GM19328 (cell line): ENCODE results near the gene PPP4R2.

Source experiments
- ATAC-seq: cut with Tn5 transposase; IDR thresholded peaks from one replicate; pipeline ENCODE4 v1.9.1; 2021; ENCODE audit warnings: mild to moderate bottlenecking, moderate library complexity; ENCODE audit not compliant: unreplicated experiment

PPP4R2 gene

DNA sequence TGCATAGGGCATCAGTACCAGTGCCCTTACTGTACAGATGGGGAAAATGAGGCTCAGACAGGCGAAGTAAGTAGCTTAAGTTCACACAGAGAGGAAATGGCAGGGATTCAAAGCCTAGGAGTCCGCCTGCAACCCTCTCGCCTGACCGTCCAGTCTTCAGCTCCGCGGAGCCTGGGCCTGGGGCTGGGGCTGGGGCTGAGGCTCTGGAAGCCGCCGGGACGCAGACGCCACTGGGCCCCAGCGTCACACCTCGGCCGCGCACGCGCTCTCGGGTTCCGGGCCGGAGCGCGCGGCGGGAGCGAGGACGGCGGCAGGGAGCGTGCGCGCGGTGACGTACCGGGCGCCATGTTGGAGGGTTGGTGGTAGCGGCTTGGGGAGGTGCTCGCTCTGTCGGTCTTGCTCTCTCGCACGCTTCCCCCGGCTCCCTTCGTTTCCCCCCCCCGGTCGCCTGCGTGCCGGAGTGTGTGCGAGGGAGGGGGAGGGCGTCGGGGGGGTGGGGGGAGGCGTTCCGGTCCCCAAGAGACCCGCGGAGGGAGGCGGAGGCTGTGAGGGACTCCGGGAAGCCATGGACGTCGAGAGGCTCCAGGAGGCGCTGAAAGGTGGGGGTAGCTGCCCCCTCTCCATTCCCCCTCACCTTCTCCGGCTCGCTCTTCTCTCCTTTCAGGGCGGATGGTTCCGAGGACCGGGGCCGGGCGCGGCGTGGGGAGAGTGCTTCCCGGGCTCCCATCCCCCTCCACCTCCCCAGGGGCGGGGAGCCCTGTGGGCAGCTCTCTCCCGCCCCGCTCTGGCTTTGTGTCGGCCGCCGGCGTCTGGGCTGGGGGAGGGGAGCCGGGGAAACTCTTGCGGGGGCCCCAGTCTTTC is at the start of gene PPP4R2:
Gene PPP4R2 (plus strand): TSS at position 339 of the 861 bp plus-strand sequence. CDS start 227 bp downstream, at position 566.
- peak; percentile 89 for ATAC-seq

DNA sequence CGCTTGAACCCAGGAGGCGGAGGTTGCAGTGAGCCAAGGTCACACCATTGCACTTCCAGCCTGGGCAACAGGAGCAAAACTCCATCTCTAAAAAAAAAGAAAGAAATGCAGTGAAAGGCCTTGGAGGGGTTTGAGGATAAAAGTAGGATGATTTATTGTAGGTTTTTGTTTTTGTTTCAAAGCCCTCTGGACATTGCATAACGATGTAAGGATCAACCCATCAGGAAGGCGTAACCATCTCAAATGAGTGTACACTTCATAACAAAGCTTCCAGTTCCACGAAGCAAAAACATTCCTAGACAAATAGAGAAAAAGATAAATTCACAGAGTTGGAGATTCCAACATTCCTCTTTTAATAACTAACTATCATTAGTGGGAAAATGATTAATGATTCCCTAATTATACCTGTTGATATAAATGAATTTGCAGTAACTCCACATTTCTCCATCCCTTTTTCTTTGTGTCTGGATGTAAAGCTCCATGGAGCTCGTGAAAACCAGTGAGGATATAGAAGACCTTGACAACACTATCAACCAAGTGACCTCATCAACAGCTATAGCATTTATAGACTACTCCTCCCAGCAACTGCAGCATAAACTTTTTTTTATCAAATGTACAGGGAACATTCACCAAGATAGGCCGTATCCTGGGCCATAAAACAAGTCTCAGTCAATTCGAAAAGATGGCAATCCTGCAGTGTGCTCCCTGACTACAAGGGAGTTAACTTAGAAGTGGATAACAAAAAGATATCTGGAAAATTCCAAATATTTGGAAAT is 48.7 kb upstream of the PPP4R2 start:
- no peak for ATAC-seq

GRCh38 chr3:72949016-72949415 is 47.6 kb upstream of the PPP4R2 start:
- ATAC-seq = no peak

DNA sequence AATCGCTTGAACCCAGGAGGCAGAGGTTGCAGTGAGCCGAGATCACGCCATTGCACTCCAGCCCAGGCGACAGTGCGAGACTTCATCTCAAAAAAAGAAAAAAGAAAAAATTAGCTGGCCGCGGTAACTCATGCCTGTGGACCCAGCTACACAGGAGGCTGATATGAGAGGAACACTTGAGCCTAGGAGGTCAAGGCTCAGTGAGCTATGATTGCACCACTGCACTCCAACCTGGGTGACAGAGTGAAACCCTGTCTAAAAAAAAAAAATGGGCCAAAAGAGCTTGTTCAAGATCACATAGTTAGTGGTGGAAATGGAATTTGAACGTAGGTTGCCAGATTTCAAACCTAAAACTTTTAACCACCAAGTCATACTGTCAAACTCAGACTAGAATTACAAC is 46.2 kb upstream of the PPP4R2 start:
- ATAC-seq = no peak

DNA sequence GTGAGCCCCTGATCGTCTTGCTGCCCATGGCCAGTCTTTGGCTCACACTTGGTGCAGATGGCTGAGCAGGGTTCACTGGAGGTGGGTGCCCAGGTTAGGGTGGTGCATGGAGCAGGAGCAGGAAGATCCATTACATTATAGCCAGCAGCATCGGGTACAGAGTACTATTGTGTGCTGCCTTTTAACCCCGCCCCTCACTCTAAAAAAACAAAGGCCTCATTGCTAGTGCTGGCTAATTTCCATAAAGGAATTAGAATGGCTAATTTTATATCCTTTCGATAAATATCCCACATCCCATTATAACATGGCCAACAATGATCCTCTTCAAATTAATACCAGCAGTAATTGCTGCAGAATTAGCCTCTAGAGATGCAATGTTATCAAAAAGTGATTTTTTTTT is 45.8 kb upstream of the PPP4R2 start:
- no peak for ATAC-seq

DNA sequence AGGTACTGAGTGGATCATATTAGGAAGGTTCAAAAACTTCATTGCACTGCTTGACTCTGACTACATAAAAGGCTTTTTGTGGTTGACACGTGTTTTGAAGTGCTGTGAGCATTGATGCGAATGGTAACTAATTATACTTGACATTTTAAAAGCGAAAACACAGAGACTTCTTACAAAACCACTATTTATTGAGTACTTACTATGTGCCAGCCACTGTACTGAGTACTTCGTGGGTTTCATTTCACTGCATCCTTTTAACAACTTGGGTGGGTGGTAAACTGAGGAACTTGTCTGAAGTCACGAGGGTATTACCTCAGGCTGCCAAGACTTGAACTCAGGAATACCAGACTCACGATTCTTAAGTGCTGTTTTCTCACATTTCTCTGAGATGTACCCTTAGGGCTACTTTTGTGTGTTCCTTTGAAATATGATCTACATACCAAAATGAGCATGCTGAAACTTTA is 45.3 kb upstream of the PPP4R2 start:
- peak; percentile 57 for ATAC-seq

DNA sequence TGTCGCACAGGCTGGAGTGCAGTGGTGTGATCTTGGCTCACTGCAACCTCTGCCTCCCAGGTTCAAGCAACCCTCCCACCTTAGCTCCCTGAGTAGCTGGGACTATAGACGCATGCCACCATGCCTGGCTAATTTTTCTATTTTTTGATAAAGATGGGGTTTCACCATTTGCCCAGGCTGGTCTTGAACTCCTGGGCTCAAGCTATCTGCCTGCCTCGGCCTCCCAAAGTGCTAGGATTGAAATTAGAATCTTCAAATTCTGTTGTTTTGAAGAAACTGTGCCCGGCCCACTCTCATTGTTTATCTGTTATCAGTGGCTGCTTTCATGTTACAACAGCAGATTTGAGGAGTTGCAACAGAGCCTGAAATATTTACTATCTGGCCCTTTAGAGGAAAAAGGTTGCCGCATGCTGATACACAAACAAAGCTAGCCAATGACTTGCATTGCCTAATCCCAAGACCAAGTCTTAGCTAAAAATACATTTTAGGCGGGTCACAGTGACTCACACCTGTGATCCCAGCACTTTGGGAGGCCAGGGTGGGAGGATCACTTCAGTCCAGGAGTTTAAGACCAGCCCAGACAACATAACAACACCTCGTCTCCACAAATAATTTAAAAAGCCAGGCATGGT is 43.2 kb upstream of the PPP4R2 start:
- no peak for ATAC-seq

DNA sequence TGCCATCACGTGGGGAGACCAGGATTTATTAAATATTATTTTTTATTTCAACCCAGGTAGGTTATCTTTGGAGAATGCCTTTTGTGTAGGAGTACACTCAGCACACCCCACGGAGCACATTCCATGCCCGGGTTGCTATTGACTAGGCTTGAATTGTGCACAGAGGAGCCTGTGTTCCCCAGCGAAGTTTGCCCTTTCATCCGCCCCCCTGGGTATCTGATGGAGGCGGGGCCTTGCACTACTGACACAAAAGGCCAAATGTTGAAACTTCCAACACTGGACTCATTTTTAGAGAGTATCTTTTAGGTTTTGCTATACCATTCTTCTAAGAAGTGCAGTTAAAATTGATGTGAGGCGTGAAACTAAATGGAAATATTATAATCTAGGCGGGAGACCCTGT is 39.3 kb upstream of the PPP4R2 start:
- no peak for ATAC-seq

- ATAC-seq = no peak
These were observed 37.3 kb upstream of the PPP4R2 start for GRCh38 chr3:72959336-72959735.

DNA sequence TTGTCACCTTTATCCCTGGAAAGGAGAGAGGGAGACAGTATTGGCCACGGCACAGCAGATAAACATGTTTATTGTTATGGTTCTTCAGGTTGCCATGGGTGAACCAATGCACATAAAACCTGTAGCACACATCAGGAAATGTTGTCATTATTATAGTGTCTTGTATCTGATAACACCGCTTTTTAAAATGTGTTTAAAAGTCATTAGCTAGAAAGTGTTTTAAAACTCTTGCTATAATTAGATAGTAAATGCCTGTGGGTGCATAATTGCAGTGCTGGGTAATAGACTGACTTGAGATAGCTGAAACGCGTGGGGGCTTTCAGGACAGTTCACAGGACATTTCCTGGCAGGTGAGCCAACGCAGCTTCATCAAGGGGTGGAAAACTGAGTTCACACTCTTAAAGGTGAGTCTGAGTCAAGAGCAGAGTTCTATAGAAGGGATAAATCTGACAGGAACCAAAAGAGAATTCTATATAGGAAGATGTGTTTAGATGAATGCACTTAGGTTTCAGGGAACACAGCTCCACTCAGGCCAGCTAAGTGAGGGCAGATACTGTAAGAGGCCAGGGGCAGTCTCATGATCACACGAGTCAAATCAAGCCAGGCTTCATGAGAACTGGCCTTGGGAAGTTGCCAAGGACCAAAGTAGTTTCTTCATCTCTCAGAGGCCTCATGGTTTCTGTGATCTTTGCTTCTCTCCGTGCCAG is 35.6 kb upstream of the PPP4R2 start:
- ATAC-seq = no peak

GRCh38 chr3:72961752-72962151 is 34.9 kb upstream of the PPP4R2 start:
- no peak for ATAC-seq

GRCh38 chr3:72962317-72962716 is 34.3 kb upstream of the PPP4R2 start:
- no peak for ATAC-seq

- ATAC-seq = no peak
These were observed 32.0 kb upstream of the PPP4R2 start for GRCh38 chr3:72964633-72965032.

DNA sequence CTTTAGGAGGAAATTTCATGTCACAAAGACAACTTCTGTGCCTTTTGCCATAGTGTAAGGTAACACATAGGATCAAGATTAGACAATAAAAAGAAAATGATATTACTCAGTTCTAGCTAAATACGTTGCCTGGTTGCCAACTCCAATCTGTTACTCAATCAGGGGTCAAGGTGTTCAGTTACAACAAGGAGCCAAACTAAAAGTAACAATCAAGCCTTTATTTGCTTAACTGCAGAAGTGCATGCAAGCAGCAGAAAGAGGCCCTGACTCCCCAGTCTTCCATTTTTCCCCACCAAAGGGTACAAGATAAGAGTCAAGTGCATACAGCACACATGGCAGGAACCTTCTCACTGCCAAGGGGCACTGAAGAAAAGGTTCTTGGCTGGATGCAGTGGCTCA is 28.3 kb upstream of the PPP4R2 start:
- no peak for ATAC-seq

DNA sequence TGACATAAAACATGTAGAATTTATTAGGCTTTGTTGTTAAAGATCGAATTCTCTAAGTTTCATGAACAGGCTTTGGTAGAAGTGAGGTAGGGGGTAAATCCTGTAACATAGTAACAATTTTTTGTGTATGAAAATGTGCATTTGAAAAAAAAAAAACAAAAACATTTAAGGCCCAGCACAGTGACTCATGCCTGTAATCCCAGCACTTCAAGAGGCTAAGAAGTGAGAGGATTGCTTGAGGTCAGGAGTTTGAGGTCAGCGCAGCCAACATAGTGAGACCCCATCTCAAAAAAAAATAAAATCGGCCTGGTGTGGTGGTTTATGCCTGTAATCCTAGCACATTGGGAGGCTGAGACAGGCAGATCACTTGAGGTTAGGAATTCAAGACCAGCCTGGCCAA is 26.8 kb upstream of the PPP4R2 start:
- ATAC-seq = no peak

DNA sequence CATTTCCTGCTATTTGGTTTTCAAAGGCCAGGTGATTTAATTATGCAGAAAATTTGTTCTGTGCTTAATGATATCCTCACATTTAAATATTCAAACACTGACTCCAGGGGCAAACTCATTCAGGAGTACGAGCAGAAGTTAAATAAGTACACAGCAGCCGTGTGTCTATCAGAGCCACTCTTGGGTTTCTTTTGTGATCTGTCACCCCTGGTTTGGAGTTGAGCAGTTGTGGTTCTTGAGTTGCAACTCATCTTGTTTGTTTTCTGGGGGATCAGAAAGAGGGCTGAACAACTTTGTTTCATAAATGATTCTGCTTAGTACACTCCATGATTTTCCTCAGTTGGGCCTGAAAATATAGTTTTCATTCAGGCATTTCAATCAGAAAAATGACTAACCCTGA is 25.7 kb upstream of the PPP4R2 start:
- ATAC-seq = no peak

- ATAC-seq = no peak
These were observed 23.9 kb upstream of the PPP4R2 start for GRCh38 chr3:72972706-72973030.

DNA sequence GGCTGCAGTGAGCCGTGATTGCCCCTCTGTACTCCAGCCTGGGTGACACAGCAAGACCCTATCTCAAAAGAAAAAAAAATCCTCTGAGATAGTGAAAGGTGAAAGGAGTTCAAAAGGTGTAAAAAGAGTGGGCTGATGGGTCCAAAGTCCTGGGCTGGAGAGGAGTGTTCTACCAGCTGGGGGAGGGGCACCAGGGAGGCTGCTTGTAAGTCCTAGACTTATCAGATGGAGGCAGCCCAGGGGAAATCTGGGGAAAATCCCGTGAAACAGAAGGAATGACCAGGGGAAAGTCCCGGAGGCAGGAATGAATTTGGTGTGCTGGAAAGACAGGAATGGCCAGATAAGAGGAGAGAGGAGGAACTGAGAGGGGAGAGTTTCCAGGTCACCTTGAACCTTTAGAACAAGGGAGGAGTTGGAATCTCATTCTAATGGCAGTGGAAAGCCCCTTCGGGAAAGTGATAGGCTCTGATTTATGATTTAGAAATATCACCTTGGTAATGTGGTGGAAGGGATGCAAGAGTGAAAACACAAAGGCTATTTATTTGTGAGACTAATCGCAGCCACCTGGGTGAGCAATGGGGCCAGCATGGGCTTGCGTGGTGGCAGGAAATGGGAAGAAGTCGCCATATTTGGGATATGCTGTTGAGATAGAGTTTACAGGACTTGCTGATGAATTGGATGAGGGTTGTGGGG is 23.4 kb upstream of the PPP4R2 start:
- ATAC-seq = no peak

DNA sequence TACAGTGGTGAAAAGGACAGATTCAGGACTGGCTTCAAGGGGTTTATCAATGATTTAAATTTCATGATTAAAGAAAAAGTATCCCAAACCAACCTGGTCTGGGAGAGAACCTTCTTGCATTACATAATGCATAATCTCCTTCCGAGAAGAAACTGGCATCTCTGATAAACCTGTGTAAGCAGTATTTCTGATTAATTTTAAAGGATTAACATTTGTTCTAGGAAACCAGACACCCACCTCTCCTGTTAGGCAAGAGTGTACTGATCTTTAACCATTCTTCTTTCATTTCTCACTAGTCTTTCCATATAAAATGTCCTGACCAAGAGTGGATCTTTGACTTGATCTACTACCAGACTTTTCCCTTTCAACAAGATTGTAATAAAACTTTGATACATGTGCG is 22.8 kb upstream of the PPP4R2 start:
- no peak for ATAC-seq

- no peak for ATAC-seq
These were observed 21.7 kb upstream of the PPP4R2 start for GRCh38 chr3:72974956-72975355.
